Upper lobe of left lung (tissue), 4 donors: ENCODE data around the gene BSPRY.

Source experiments
- POLR2A ChIP-seq, 4 donors: fragments of 450-650 bp; IDR thresholded peaks; one replicate each; pipeline ENCODE4 v1.5.1; 2016 to 2017; ENCODE audit warnings: antibody characterized with exemption in 4 of 4, mild to moderate bottlenecking in 2 of 4
- TF ChIP-seq, protein P1 (sequence below), 6 experiments: fragments of 450-650 bp in 4 of 6; fragments of 200-600 bp in 2 of 6; sonication (generic) in 2 of 6; IDR thresholded peaks; one replicate each; pipeline ENCODE4 v1.5.1; 2016 to 2019; ENCODE audit warnings: antibody characterized with exemption in 6 of 6

DNA sequence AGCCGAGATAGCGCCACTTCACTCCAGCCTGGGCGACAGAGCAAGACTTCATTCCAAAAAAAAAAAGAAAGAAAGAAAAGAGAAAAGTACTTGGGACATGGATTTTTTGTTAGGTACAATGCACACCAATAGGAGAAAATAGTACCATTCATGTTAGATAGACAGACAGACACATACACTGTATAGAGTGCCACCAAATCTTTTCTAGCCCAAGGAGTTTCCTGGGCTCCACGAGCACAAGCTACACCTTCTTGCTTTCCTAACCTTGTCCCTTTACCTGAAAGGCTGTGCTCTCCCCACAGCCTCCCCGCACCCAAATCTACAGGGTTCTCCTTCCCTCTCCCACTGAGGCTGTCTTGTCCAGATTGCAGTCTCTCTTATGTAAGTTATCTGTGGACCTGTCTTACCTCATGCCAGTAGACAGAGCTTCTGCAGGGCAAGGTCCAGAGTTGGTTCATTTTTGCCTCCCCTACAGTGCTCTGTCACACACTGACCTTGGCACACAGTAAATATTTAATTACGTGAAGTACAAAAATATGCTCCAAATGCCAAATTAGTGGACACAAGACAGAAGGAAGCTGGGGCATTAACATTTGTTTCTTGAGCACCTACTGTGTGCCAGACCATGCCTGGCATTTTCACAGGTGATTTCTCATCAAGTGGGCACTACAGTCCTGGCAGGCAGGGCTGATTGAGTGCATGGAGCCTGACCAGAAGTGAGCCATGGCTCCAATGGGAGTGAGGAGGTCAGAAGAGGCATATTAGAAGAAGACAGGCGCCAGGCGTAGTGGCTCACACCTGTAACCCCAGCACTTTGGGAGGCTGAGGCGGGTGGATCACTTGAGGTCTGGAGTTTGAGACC is 45.9 kb downstream of the BSPRY start:
- no peak for TF ChIP-seq POLR2A (IDR thresholded peaks at IDR 0.05)
- TF ChIP-seq, protein P1, sequence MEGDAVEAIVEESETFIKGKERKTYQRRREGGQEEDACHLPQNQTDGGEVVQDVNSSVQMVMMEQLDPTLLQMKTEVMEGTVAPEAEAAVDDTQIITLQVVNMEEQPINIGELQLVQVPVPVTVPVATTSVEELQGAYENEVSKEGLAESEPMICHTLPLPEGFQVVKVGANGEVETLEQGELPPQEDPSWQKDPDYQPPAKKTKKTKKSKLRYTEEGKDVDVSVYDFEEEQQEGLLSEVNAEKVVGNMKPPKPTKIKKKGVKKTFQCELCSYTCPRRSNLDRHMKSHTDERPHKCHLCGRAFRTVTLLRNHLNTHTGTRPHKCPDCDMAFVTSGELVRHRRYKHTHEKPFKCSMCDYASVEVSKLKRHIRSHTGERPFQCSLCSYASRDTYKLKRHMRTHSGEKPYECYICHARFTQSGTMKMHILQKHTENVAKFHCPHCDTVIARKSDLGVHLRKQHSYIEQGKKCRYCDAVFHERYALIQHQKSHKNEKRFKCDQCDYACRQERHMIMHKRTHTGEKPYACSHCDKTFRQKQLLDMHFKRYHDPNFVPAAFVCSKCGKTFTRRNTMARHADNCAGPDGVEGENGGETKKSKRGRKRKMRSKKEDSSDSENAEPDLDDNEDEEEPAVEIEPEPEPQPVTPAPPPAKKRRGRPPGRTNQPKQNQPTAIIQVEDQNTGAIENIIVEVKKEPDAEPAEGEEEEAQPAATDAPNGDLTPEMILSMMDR (IDR thresholded peaks at IDR 0.05): no peak
